Transverse colon (tissue), 4 donors: ENCODE data around the gene MMP23B. TPM values are rescaled to one million over a fixed set of nuclear protein-coding genes. Genes with fewer than 3 reads are reported as not detected.
"Not testable (repeated sequence)": the region's sequence is repeated elsewhere in the genome, so short reads cannot be mapped to it uniquely, and the experiment has no call there.

ENCODE experiments used
- DNase-seq: peaks from one replicate; pipeline ENCODE4 v3.0.0-alpha.2; 2019
- H3K27ac ChIP-seq, 4 donors: fragments of 200-600 bp; sonication (generic); 2 replicates each; pipeline ENCODE4 v1.5.1; 2016 to 2018; ENCODE audit warnings: inconsistent platforms in 4 of 4
- H3K27me3 ChIP-seq: fragments of 200-600 bp; sonication (generic); 2 replicates; pipeline ENCODE4 v1.5.1; 2017; ENCODE audit warnings: inconsistent platforms
- H3K36me3 ChIP-seq, 4 donors: fragments of 200-600 bp; sonication (generic); 2 replicates each; pipeline ENCODE4 v1.5.1; 2017 to 2019; ENCODE audit warnings: inconsistent platforms in 4 of 4
- H3K4me1 ChIP-seq, 4 donors: fragments of 200-600 bp; sonication (generic); 2 replicates each; pipeline ENCODE4 v1.5.1; 2017 to 2020; ENCODE audit warnings: inconsistent platforms in 4 of 4
- H3K4me3 ChIP-seq, 4 donors: fragments of 200-600 bp; sonication (generic); 1 replicate in 1 of 4; 2 replicates in 3 of 4; pipeline versions ENCODE4 v1.5.1 to v1.6.1; 2017 to 2019; ENCODE audit warnings: inconsistent platforms in 4 of 4
- H3K9me3 ChIP-seq, 2 donors: fragments of 200-600 bp; sonication (generic); 2 replicates each; pipeline ENCODE4 v1.5.1; 2017 to 2019; ENCODE audit warnings: inconsistent platforms in 2 of 2
- CTCF ChIP-seq, 5 experiments: fragments of 200-600 bp in 3 of 5; fragments of 450-650 bp in 2 of 5; sonication (generic) in 3 of 5; IDR thresholded peaks; 1 replicate in 2 of 5; 2 replicates in 3 of 5; pipeline ENCODE4 v1.5.1; 2016 to 2017; ENCODE audit warnings: antibody characterized with exemption in 5 of 5, inconsistent platforms in 3 of 5, mild to moderate bottlenecking in 2 of 5, moderate library complexity in 1 of 5
- EP300 ChIP-seq: sonication (generic); formaldehyde crosslinking; IDR thresholded peaks from one replicate; pipeline ENCODE4 v1.6.1; 2017; ENCODE audit warnings: antibody characterized with exemption, low read depth
- POLR2A ChIP-seq: fragments of 450-650 bp; IDR thresholded peaks from one replicate; pipeline ENCODE4 v1.6.1; 2016; ENCODE audit warnings: antibody characterized with exemption, mild to moderate bottlenecking, moderate library complexity
- POLR2AphosphoS5 ChIP-seq, 3 donors: sonication (generic); formaldehyde crosslinking; IDR thresholded peaks; one replicate each; pipeline ENCODE4 v1.6.1; 2016; ENCODE audit warnings: antibody characterized with exemption in 3 of 3
- WGBS, 2 donors: methylation state at CpG; one replicate each; pipeline ENCODE4 v1.1.5; 2018; ENCODE audit warnings: low coverage in 1 of 2; 5-methylcytosine and 5-hydroxymethylcytosine counted together
- in situ Hi-C, 4 donors: fragments of 200-750 bp; cut with MboI; loops; one replicate each; pipeline versions ENCODE4 v1.15.0 to v1.15.1; 2017; ENCODE audit warnings: low sequenced_read_pairs in 3 of 4, low pct_ligation_motif_present in 1 of 4, low pct_unique_long_range_greater_than_20kb in 1 of 4
- intact Hi-C: fragments of 100-400 bp; cut with DNase I; formaldehyde crosslinking; loops from one replicate; pipeline ENCODE4 v1.15.1; 2023; ENCODE audit warnings: low total_unique reads
- total RNA-seq, 4 donors: library from RNA; depleted of rRNA; stranded (reverse); fragments of >200 nt; gene quantifications; one replicate each; pipeline ENCODE4 v1.1.0, GENCODE V29; 2016

The MMP23B gene
- total RNA-seq, 4 donors from 2014 or later, result 4.9 to 58.9 (median 9.9) TPM

- peaks cover 3 to 11% (median 6%) of the 10 kb centered on the region in 4 donors for H3K4me1 ChIP-seq
- H3K9me3 ChIP-seq, in situ Hi-C loops, H3K4me3 ChIP-seq, intact Hi-C loops, DNase-seq, H3K27me3 ChIP-seq: not testable (repeated sequence)
- WGBS, 2 donors, result 67% methylated on average over 15 of the region's 15 CpGs; no CpG with 5 or more reads in 1 of the 2 donors
- peaks cover 0 to 20% (median 9%) of the 10 kb centered on the region in 4 donors for H3K36me3 ChIP-seq
- peak overlapping the region; percentile 49 to 73 (median 58) for H3K27ac ChIP-seq
Measured at GRCh38 chr1:1662830-1663560, 31.0 kb downstream of the MMP23B start.

- intact Hi-C loops, H3K27me3 ChIP-seq, DNase-seq, H3K27ac ChIP-seq, H3K9me3 ChIP-seq, in situ Hi-C loops, H3K4me3 ChIP-seq: not testable (repeated sequence)
- 74% methylated on average over 3 of the region's 11 CpGs; no CpG with 5 or more reads in 1 of the 2 donors for WGBS, 2 donors
- H3K4me1 ChIP-seq, result peaks cover 3 to 11% (median 6%) of the 10 kb centered on the region in 4 donors
- peaks cover 0 to 29% (median 11%) of the 10 kb centered on the region in 4 donors for H3K36me3 ChIP-seq
Measured at GRCh38 chr1:1664318-1664717, 32.3 kb downstream of the MMP23B start.

- H3K27me3 ChIP-seq, result no peaks in the 10 kb centered on the region
- peaks cover 0 to 34% (median 14%) of the 10 kb centered on the region in 4 donors for H3K36me3 ChIP-seq
- intact Hi-C loops, result no loop called here
- no peaks in the 10 kb centered on the region for H3K9me3 ChIP-seq
- peaks cover 0 to 11% (median 6%) of the 10 kb centered on the region in 4 donors for H3K4me1 ChIP-seq
- DNase-seq, result no peak
- TF ChIP-seq POLR2AphosphoS5 (IDR thresholded peaks at IDR 0.05) (no peak), POLR2A (no peak), CTCF (IDR thresholded peaks at IDR 0.05) (no peak), EP300 (no peak)
- in situ Hi-C loops, result no loop called here
- no peak overlapping the region for H3K27ac ChIP-seq
- no peak overlapping the region for H3K4me3 ChIP-seq
- 80 to 92% methylated on average over 2 to 21 of the region's 27 CpGs for WGBS, 2 donors
Measured at GRCh38 chr1:1664941-1665814, 33.2 kb downstream of the MMP23B start.

GRCh38 chr1:1665815-1666251 is 33.9 kb downstream of the MMP23B start:
- in situ Hi-C loops, result no loop called here
- TF ChIP-seq POLR2AphosphoS5 (IDR thresholded peaks at IDR 0.05) (no peak), EP300 (no peak), CTCF (IDR thresholded peaks at IDR 0.05) (peak; percentile 25 to 47 (median 40))
- Histone ChIP-seq H3K36me3 (peaks cover 0 to 34% (median 14%) of the 10 kb centered on the region in 4 donors), H3K4me3 (no peak overlapping the region), H3K27me3 (no peaks in the 10 kb centered on the region), H3K9me3 (no peaks in the 10 kb centered on the region), H3K4me1 (peaks cover 0 to 11% (median 6%) of the 10 kb centered on the region in 4 donors), H3K27ac (no peak overlapping the region)
- DNase-seq, result no peak
- 90% methylated on average over 25 of the region's 25 CpGs; no CpG with 5 or more reads in 1 of the 2 donors for WGBS, 2 donors
- intact Hi-C loops, result no loop called here

GRCh38 chr1:1666526-1666925 is 34.6 kb downstream of the MMP23B start:
- Histone ChIP-seq H3K9me3 (no peaks in the 10 kb centered on the region), H3K27ac (no peak overlapping the region), H3K4me1 (peaks cover 0 to 11% (median 6%) of the 10 kb centered on the region in 4 donors), H3K36me3 (peaks cover 0 to 37% (median 14%) of the 10 kb centered on the region in 4 donors), H3K27me3 (no peaks in the 10 kb centered on the region), H3K4me3 (no peak overlapping the region)
- in situ Hi-C loops, result no loop called here
- no peak for TF ChIP-seq POLR2A
- no peak for TF ChIP-seq CTCF (IDR thresholded peaks at IDR 0.05)
- TF ChIP-seq POLR2AphosphoS5 (IDR thresholded peaks at IDR 0.05), result no peak
- intact Hi-C loops, result no loop called here
- WGBS, 2 donors, result 97% methylated on average over 11 of the region's 15 CpGs; no CpG with 5 or more reads in 1 of the 2 donors
- DNase-seq, result no peak
